HCEC 1CT (cell line): ENCODE results near the gene ZCWPW1.
A peak's percentile ranks its signal among the peaks of the same experiment; 100 is the strongest.
"Not testable (repeated sequence)": the region's sequence is repeated elsewhere in the genome, so short reads cannot be mapped to it uniquely, and the experiment has no call there.

ENCODE experiments used
- DNase-seq: peaks from one replicate; pipeline ENCODE4 v3.0.0-alpha.2; 2017

The ZCWPW1 gene

DNA sequence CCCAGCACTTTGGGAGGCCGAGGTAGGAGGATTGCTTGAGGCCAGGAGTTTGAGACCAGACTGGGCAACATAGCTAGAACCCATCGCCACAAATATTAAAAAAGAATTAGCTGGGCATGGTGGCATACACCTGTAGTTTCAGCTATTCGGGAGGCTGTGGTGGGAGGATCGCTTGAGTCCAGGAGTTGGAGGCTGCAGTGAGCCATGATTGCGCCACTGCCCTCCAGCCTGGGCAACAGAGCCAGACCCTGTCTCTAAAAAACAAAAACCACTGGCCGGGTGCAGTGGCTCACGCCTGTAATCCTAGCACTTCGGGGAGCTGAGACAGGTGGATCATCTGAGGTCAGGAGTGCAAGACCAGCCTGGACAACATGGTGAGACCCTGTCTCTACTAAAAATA lies 25.4 kb upstream of the ZCWPW1 start:
- not testable (repeated sequence) for DNase-seq

DNA sequence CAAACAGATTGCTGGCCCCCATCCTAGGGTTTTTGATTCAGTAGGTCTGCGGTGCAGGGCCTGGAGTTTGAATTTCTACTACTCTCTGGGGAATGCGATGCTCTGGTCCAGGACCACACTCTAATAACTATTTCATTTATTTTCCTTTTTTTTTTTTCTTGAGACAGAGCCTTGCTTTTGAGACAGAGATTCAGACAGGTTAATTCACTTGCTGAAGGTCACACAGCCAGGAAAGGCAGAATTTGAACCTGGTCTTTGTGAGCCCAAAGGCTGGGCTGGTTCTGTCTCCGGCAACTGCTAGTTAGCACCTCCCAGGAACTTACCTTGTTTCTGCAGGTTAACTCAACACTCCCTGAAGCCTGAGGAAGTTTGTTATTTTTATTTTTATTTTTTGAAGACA lies 24.0 kb upstream of the ZCWPW1 start:
- DNase-seq: no peak

DNA sequence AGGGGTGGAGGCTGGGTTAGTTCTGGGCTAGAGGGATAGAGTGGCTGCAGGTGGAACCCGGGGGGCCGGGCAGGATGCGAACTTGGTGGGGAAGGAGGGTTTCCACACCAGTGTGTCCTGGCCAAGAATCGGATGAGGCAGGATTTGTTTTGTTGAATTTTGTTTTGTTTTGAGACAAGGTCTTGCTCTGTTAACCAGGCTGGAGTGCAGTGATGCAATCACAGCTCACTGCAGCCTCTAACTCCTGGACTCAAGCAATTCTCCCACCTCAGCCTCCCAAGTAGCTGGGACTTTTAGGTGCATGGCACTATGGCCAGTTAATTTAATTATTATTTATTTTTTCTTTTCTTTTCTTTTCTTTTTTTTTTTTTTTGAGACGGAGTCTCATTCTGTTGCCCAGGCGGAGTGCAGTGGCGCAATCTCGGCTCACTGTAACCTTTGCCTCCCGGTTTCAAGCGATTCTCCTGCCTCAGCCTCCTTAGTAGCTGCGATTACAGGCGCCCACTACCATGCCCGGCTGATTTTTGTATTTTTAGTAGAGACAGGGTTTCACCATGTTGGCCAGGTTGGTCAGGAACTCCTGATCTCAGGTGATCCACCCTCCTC lies 20.8 kb upstream of the ZCWPW1 start:
- no peak for DNase-seq

DNA sequence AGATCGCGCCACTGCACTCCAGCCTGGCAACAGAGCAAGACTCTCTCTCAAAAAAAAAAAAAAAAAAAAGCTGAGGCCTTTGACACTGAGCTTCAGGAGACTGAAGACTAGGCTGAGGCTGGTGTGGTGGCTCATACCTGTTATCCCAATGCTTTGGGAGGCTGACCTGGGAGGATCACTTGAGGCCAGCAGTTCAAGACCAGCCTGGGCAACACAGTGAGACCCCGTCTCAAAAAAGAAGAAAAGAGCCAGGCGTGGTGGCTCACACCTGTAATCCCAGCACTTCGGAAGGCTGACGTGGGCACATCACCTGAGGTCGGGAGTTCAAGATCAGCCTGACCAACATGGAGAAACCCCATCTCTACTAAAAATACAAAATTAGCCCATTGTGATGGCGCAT lies 18.9 kb upstream of the ZCWPW1 start:
- DNase-seq: not testable (repeated sequence)

DNA sequence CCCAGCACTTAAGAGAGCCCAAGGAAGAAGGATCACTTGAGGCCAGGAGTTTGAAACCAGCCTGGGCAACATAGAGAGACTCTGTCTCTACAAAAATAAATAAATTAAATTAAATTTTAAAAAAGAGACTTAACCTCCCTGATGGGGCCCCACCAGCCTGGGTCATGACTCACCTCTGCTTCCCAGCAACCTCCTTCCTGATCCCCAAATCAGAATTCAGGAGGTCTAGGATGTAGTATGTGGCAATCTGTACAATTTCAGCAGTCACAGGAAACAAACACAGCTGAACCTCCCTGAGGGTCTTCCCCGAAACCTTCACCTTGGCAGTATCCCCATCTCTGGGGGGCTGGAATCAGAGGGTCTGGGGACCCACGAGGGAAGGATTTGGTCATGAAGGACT lies 17.5 kb upstream of the ZCWPW1 start:
- DNase-seq: peak; percentile 80

DNA sequence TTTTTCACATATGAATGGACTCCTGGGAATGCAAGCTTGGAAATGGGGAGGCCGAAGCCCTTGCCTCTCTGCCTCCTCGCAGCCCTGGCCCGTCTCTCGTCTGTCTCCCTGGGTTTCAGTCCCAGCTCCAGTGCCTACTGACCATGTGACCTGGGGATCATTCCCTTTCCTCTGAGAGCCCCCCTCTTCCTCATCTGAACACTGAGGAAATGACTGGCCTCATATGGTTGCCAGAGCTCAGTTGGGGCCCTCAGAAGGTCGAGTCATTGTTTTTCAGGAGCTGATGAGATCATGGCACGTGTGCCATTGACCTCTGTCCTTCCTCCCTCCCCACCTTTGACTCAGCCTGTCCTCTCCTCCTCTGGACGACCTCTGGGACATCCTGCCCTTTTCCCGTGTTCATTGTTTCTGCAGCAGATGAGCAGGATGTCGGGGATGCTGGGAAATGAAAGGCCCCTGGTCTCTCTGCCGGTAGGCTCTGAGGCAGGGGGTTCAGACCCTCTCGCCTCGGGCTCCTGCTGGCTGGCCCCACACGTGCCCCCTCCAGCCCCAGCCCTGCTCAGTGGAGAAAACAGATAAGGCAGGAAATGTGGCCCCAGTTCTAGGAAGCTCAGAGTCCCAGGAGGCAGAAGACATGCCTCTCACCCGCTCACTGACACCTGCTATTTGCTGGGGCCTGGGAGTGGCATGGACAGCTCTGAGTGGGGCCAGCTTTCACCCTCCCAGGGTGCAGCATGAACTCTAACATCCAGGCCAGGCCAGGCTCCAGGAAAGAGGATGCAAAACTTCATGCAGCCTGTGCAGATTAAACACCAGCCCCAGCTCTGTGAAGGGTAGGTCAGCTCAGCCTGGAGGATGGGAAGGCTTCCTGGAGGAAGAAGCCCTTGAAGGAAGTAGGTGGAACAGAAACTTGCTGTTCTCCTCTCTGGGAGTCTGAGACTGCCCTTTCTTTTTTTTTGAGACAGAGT lies 16.1 kb upstream of the ZCWPW1 start:
- DNase-seq: peak; percentile 97

DNA sequence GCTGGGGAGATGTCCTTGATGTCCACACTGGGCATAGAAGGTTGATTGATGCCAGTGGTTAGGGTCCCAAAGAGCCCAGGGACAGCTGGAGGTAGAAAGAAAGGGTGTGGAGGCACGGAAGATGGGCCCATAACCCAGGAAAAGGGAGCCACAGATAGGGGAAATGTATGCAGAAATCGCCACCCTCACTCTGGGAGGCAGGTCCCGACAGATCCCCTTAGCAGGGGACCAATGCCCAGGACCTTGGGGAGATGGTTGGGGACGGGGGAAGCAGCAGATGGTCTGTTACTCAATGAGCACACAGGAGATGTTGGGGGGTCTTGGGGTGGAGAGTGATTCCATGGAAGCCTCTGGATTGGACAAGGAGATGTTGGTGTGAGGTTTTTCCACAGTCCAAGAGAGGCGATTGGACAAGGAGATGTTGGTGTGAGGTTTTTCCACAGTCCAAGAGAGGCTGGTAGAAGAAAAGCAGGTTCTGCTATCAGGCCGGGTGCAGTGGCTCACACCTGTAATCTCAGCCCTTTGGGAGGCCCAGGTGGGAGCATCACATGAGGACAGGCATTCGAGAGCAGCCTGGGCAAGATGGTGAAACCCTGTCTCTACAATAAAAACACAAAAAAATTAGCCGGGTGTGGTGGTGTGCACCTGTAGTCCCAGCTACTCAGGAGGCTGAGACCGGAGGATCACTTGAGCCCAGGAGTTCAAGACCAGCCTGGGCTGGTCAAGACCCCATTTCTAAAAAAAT lies 14.8 kb upstream of the ZCWPW1 start:
- DNase-seq: no peak

DNA sequence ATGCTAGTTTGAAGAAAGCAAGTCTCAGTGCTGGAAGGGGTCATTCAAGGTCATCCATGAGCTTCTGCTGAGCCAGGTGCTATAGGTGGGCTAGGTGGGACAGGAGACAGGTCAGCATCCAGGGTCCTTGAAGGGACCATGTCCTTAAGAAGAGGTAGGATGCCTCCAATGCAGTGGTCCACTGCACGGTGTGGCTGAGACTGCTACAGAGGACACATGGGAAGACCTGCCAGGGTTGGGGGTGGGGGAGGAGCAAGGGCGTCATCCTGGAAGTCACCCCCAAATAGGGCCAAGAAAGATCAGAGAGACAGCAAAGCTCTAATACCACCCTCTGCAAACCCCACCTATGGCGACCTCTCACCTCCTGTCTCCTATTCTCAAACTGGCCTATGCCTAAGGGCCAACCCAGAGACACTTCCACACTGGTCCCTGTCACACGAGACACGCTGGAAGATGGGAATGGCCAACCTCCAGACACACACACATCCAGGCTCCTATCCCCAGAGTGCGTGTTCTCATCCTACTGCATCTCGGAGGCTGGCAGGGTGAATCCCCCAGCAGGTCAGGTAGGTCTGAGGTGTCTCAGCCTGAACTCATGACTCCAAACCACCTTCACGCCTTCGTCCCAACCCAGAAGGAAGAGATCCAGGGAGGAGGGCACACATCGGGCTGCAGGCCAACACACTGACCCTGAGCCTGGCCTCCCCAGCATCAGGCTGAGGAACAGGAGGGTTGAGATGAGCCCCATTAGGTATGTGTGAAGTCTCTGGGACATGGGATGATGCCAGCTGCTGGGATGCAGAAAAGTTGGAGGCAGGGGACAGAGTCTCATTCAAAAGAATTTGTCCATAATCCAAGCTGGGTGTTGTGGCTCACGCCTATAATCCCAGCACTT lies 13.4 kb upstream of the ZCWPW1 start:
- DNase-seq: no peak

DNA sequence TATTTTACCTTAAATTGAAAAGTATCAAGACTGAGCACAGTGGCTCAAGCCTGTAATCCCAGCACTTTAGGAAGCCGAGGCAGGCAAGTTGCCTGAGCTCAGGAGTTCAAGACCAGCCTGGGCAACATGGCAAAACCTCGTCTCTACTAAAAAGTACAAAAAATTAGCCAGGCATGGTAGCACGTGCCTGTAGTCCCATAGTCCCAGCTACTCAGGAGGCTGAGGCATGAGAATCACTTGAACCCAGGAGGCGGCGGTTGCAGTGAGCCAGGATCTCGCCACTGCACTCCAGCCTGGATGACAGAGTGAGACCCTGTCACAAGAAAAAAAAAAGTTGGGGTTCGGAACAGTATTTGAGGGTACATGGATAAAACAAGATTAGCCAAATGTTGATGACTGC lies 10.7 kb upstream of the ZCWPW1 start:
- not testable (repeated sequence) for DNase-seq

DNA sequence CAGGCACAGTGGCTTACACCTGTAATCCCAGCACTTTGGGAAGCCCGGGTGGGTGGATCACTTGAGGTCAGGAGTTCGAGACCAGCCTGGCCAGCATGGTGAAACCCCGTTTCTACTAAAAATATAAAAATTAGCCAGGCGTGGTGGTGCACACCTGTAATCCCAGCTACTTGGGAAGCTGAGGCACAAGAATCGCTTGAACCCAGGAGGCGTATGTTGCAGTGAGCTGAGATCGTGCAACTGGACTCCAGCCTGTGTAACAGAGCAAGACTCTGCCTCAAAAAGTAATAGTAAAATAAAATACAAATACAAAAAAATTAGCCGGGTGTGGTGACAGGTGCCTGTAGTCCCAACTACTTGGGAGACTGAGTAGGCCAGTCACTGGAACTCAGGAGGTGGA lies 10.2 kb upstream of the ZCWPW1 start:
- DNase-seq: not testable (repeated sequence)

DNA sequence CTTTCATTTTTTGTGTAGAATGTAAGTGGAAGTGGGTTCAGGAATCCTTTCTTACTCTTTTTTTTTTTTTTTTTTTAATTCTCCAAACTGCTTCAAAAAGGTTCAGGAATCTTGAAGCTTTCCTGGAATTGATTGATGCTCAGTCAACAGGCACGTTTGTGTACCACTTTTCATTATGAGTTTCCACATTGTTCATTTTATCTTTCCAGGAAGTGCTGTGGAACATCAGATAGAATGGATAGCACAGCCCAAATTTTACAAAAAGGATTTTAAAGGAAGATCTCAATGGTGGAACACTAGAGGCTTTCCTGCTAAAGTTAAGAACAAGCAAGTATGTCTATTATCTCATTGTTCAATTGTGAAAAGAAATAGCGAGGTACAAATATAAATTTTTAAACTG lies 9.7 kb upstream of the ZCWPW1 start:
- no peak for DNase-seq

DNA sequence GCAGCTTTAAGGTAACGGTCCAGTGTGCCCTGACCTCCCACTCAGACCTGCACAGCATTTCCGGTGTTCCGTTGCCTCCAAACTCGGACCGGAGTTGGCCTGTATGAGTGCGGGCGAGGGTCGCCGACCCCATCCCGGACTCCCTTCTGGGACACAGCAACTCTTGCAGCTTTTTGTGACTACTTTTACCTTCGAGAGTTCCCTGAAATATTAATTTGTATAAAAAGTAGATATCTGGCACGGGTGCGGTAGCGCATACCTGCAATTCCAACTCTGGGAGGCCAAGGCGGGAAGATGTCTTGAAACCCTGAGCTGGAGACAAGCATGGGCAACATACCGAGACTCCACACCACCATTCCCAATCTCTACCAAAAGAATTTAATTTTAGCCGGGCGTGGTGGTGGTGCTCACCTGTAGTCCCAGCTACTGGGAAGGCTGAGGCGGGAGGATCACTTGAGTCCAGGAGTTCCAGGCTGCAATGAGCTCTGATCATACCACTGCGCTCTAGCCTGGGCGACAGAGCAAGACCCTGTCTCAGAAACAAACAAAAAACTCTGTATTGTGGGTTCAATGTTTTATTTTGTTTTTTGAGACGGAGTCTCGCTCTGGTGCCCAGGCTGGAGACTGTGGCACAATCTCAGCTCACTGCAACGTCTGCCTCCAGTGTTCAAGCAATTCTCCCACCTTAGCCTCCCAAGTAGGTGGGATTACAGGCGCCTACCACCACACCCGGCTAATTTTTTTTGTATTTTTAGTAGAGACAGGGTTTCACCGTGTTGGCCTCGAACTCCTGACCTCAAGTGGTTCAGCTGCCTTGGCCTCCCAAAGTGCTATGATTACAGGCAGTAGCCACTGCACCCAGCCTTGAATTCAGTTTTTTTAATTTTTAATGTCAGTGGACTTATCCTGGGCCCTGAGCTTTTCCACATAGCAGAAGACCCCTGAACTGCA lies 8.9 kb upstream of the ZCWPW1 start:
- DNase-seq: no peak

DNA sequence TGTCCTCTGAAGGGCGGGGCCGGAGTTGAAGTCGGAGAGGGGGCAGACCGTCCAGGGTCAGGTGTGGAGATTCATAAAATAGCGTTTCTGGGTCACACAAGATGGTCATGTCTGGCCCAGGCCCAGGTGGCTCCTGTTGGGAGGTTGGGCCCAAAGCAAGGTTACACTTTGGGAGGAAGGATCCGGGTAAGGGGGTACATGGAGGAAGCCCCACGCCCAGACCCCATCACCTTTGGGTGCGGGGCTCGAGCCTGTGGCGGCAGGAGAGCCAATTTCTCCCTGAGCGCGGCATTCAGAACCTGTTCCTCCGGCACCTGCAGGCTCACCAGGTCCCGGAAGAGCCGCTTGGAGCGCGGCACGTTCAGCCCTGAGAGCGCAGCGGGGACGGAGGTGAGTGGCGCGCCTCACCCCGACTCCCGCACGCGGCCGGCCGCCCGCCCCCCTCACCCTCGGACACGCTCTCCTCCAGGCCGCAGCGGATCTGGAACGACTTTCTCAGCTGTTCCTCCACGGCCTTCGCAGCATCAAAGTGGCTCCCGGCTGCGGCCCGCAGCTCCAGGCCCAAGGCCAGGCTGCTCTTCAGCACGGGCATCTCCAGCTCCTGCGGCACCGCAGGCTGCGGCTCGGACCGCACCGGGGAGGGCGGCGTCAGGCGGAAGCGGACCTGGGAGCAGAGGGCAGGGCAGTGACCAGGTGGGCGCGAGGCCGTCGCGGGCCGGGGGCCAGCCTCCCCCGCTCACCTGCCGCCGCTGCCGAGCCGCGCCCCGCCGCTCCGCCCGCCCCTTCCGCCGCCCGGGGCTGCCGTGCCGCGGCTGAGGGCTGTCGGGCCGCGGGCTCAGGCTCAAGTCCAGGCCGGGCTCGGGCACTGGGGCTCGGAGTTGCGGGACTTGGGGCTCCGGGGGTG lies 7.2 kb upstream of the ZCWPW1 start:
- peak; percentile 18 for DNase-seq

DNA sequence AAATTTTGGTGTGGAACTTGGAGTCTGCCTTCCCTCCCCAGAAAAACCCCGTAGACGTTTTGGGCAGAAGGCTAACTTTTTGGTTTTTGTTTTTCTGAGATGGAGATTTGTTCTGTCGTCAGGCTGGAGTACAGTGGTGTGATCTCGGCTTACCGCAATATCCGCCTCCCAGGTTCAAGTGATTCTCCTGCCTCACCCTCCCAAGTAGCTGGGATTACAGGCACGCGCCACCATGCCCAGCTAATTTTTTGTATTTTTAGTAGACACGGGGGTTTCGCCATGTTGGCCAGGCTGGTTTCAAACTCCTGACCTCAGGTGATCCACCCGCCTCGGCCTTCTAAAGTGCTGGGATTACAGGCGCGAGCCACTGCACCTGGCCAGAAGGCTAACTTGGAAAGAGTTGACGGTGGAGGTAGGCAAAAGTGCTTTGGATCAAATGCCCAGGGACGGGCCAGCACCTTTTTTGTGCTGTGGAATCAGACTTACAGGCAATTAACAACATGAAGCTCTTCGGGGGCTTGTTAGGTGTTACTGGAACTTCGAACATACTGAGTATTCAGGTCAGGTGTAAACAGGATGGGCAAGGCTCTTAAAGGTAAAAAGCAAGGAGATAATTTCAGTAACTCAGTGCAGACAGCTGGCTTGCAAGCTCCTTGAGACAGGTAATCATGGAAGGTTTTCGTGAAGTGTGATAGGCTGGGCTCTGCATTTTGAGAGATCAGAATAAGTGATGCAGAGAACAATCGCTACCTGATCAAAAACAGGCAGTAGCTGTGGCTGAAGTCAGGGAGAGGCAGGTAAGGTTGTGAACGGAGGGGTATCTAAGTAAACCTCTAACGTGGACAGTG lies 6.0 kb upstream of the ZCWPW1 start:
- no peak for DNase-seq

DNA sequence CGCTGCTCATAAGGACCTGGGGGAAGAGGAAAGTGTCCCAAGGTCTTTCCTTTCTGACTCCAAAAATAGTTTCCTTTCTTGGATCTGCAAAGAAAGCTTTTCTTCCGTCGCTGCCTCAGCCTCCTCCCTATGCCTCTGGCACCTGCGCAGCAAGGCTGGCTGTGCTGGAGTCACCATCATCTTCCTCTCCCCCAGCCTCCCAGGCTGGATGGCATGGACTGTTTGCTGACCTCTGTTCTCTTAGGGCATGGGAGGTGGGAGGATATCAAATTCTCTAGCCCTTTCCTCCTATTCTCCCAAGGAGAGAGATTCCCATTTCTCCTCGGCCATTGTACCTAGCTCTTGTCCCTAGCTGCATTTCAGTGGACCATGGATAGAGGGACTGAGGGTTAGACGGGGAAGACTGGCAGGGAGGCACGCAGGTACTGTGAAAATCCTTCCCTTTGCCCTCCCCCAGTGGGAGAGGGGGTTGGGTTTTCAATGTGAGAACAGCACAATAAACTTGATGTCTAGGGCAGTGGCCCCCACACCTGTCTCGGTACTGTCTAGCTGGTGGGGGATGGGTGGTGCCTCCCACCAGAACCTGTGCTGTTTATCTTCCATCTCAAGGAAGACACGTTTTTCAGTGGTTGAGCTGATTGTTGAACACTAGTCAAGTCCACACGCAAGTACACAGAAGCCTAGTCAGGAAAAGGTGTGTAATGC lies 5.2 kb upstream of the ZCWPW1 start:
- DNase-seq: no peak

DNA sequence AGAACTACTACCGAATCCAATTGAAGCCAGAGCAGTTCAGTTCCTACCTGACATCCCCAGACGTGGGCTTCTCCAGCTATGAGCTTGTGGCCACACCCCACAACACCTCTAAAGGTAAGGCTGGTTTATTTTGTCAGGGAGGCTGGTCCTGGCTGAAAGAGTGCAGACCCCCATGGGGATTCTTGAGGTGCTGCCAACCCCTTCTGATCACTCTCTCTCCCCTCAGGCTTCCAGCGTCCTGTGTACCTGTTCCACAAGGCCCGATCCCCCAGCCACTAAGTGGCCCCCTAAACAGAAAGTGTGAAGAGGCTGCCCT lies 4.7 kb upstream of the ZCWPW1 start:
- no peak for DNase-seq

DNA sequence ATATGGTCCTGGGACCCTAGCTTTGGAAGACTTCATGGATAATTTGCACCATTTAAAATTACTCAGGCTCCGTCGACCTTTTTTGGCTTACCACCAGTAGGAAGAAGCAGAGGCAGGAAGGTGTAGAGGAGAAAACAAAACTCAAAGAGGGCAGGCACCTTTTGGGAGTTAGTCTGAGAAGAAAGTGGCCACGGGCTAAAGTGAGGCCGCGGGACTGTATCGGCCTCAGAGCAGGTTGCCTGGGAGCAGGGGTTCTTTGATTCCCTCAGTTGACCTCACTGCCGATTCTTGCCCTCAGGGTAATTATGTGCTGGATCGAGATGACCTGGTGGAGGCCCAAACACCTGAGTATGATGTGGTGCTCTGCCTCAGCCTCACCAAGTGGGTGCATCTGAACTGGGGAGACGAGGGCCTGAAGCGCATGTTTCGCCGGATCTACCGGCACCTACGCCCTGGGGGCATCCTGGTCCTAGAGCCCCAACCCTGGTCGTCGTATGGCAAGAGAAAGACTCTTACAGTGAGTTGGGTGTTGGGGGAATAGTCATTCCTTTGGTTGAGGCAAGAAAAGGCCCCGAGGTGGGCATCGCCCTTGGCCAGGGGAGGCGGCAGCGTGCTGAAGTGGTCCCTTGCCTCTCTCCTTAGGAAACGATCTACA lies 4.2 kb upstream of the ZCWPW1 start:
- no peak for DNase-seq

DNA sequence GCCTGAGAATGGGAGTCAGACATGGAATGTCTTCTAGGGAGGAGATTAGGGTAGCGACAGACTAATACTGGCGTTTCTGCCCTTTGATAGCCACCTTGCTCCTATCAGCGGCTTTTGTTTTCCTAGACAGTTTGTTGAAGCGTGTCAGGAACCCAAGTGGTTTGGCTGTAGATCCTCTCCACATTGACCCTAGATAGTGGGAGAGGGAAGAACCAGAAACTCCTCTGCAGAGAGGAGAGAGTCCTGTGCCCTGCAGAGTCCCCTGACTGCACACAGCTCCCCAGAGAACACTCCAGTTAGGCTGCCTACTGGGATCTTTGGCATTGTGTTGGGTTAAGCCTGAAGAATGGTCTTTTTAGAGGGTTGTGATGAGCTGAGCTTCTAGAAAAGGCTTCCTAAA lies 3.5 kb upstream of the ZCWPW1 start:
- no peak for DNase-seq
